GM12864 (cell line): ENCODE data around the gene UVRAG.

Experiments used
- DNase-seq: peaks from one replicate; pipeline ENCODE4 v3.0.0-alpha.2; 2011; ENCODE audit warnings: low read depth
- H3K4me3 ChIP-seq: 2 replicates; pipeline ENCODE4 v1.5.1; 2011; ENCODE audit warnings: mild to moderate bottlenecking, low read depth, low read length, control low read depth
- TF ChIP-seq, protein P1 (sequence below): IDR thresholded peaks from 2 replicates; pipeline ENCODE4 v1.5.1; 2011; ENCODE audit warnings: low read depth, mild to moderate bottlenecking, moderate library complexity, low read length, control low read depth, inconsistent platforms; ENCODE audit errors: missing control alignments

Gene UVRAG

GRCh38 chr11:75778962-75779361 lies 36.0 kb upstream of the UVRAG start:
- no peak for DNase-seq
- TF ChIP-seq, protein P1, sequence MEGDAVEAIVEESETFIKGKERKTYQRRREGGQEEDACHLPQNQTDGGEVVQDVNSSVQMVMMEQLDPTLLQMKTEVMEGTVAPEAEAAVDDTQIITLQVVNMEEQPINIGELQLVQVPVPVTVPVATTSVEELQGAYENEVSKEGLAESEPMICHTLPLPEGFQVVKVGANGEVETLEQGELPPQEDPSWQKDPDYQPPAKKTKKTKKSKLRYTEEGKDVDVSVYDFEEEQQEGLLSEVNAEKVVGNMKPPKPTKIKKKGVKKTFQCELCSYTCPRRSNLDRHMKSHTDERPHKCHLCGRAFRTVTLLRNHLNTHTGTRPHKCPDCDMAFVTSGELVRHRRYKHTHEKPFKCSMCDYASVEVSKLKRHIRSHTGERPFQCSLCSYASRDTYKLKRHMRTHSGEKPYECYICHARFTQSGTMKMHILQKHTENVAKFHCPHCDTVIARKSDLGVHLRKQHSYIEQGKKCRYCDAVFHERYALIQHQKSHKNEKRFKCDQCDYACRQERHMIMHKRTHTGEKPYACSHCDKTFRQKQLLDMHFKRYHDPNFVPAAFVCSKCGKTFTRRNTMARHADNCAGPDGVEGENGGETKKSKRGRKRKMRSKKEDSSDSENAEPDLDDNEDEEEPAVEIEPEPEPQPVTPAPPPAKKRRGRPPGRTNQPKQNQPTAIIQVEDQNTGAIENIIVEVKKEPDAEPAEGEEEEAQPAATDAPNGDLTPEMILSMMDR, result no peak
- no peak overlapping the region for H3K4me3 ChIP-seq

DNA sequence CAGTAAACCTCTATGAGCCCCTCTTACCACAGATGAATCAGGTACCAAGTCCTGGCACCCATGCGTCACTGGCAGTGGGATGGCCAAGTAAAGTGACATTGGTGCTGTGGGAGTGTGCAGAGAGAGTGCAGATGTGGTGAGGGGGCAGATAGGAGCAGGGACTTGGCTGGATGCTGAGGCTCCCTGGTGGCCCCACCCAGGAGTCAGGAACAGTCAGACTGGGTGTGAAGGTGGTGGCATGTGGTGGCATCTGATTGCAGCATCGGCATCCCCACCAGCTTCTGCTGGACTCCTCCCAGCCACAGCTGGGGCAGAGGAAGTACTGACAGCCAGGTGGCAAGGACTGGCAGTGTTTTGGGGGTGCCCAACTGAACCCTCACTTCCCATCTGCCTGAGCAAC lies 35.0 kb upstream of the UVRAG start:
- DNase-seq, result no peak
- TF ChIP-seq, protein P1, result no peak
- no peak overlapping the region for H3K4me3 ChIP-seq

DNA sequence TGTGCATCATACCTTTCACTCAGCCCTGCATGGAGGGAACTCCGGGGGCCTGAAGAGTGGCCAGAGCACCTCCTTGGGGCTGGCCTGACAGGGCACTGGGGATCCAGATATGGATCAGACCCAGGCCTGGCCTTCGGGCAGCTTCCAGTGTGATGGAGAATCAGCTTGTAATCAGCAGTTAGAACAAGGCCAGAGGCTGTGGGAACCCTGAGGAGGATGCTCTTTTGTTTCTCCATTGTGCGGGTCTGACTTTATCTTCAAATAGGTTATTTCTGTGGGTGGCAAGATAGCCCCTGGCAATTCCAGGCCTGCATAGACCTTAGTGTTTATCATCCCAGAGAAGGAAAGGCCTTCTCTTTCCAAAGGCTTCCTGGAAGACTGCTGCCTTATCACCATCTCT lies 34.1 kb upstream of the UVRAG start:
- DNase-seq, result no peak
- H3K4me3 ChIP-seq, result no peak overlapping the region
- TF ChIP-seq, protein P1, result no peak

DNA sequence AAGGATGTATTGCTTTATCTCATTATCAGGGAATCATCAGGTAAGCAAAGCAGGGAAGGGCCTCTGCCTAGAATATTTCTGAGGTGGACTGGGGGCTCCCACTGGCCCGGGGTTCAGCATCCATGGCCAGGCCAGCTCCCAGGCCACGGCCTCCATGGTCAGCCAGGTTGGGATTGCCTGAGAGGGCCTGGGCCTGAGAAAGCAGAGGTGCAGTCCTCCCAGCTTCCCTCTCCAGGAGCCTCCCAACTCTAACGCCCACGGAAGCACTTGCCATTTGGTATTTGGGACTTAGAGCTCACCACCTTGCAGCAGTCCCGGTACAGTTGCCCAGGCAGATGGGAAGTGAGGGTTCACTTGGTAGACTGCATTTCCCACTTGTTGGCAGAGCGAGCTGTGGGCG lies 33.7 kb upstream of the UVRAG start:
- no peak for DNase-seq
- no peak overlapping the region for H3K4me3 ChIP-seq
- TF ChIP-seq, protein P1, result no peak

- H3K4me3 ChIP-seq, result no peak overlapping the region
- TF ChIP-seq, protein P1, result no peak
- no peak for DNase-seq
These were observed 33.2 kb upstream of the UVRAG start for GRCh38 chr11:75781831-75782230.

DNA sequence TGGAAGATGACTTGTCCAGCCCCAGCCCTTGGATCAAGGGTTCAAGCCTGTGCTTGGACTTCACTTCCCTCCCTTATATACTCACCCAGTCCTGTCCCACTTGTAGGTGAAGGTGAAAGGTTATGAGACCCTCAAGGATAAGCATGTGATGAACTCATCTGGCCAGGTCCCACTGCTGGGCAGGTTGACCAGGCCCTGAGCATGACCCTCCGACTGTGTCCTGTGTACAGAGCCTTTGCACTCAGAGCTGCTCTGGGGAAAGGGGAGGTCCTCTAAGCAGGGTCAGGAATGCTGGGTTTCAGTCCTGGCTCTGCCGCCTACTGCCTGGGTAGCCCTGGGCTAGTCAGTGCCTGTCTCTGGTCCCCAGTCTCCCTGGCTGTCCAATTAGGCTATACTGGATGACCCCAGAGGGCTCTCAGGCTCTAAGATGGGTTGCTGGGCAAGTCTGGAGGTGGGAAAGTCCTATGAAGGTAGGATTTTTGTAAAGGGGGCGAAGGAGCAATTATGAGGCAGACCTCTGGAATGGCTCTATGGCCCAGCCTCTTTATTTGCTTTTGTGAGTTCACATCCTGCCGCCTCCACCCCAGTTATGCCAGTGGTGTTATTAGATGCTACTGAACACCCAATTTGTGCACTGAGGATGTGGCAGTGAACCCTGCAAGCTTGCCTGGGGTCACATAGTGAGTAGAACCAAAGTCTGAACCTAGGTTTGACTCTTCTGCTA lies 32.3 kb upstream of the UVRAG start:
- DNase-seq, result no peak
- H3K4me3 ChIP-seq, result no peak overlapping the region
- TF ChIP-seq, protein P1, result no peak
